ENCODE data around the gene IL17REL.

- TF ChIP-seq POLR2AphosphoS5 (IDR thresholded peaks at IDR 0.05; ENCODE audit: low read depth, low read length): no peak
- TF ChIP-seq POLR2A (IDR thresholded peaks at IDR 0.05; ENCODE audit: low read depth, low read length): no peak
- no peak for TF ChIP-seq TAF1 (IDR thresholded peaks at IDR 0.05; ENCODE audit: low read depth, low read length)
- TF ChIP-seq SPI1 (IDR thresholded peaks at IDR 0.05; ENCODE audit: low read depth, low read length): no peak
Observed at GRCh38 chr22:50011447-50012210, 936 bp downstream of the IL17REL start.
